NCI-H748 (cell line): Measurements from ENCODE around the gene SPTB.

ENCODE experiments used
- DNase-seq: peaks from one replicate; lab custom pipeline; 2025; ENCODE audit not compliant: unreplicated experiment; lab: John Stamatoyannopoulos, UW

The SPTB gene

GRCh38 chr14:64792871-64793560, 86.7 kb downstream of the SPTB start:
- no peak for DNase-seq

GRCh38 chr14:64792231-64792630, 87.5 kb downstream of the SPTB start:
- no peak for DNase-seq

- DNase-seq = no peak
Observed at GRCh38 chr14:64790478-64790877, 89.2 kb downstream of the SPTB start.

DNA sequence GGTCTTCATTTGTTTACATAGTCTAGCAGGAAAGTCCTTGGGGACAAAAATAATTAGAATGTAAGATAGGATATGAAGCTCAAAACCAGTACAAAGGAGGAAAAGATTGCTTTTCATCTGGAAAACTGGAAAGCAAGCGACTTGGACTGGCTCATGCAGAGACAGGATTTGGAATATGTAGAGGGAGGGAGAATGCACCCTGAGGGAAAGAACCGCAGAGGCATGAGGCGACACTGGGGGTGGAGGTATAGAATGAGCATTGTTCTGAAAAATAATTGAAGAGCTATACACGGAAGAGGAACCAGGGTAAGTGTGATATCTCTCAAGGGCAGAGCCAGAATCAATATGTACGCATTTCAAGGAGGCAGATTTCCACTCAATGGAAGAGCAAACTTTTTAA, 90.0 kb downstream of the SPTB start:
- DNase-seq = no peak

DNA sequence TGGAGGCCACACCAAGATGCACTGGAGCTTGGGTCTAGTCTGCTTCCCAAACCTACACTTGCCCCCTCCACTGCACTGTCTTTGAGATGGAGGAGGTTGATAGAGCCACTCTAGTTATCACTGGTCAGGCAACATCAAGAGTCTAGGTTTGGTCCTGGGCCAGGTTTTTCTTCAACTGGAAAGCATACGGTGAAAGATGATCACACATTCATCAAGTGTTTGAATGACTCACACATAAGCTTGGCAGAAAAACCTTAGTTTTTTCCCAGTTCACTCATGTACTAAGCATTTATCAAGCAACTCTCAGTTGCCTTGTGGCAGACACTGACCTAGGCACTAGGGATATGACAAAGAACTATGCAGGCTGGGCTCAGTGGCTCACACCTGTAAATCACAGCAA, 91.0 kb downstream of the SPTB start:
- DNase-seq = no peak

GRCh38 chr14:64787619-64788018, 92.1 kb downstream of the SPTB start:
- DNase-seq = no peak

- no peak for DNase-seq
Observed at GRCh38 chr14:64786296-64787149, 93.2 kb downstream of the SPTB start.

GRCh38 chr14:64784006-64784405, 95.7 kb downstream of the SPTB start:
- no peak for DNase-seq

- no peak for DNase-seq
Observed at GRCh38 chr14:64782196-64782595, 97.5 kb downstream of the SPTB start.

GRCh38 chr14:64779472-64779871, 100.2 kb downstream of the SPTB start:
- DNase-seq = no peak

DNA sequence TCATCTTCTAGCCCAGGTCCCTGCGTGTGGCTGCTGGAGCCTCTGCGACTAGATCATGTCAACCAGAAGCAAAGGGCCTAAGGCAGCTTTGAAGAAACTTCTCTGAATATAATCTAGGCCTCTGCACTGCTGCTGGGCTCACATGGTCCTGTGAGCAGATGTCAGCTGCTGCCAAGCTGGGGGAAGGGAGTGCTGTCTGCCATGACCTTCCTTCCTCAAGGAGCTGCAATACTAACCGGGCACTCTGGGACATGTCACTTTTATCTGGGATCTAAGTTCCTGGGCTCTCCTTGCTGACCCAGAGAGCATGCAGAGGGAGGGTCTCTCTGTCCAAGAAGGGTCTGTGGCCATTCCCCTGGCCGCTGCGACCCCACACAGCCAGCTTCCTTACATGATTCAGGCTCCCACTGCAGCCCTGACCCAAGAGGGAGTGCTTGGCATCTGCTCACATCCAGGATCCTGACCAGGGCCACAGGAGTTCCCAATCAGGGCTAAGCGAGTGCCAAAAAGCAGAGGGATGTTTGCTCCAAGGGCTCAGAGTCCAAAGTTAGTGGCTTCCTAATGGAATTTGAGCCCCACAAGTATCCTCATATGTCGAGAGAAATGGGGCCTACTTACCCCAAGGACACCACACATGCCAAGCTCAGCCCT, 101.5 kb downstream of the SPTB start:
- no peak for DNase-seq

DNA sequence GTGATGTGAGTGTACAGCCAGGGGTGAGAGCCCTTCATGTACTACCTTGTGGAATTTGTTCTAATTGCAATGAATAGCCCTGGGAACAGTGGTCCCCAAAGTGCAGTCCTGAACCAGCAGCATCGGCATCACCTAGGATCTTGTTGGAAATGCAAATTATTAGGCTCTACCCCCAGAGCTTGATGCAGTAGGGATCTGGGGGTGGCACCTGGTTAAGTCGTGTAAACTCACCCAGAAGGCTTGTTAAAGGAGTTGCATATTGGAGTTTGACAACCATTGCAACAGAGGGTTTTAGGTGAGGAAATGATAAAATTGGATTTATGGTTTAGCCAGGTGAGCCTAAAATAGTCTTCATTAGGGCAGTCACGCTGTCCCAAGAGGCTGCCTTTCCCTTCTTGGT, 102.2 kb downstream of the SPTB start:
- no peak for DNase-seq

GRCh38 chr14:64775081-64775777, 104.5 kb downstream of the SPTB start:
- DNase-seq = no peak

DNA sequence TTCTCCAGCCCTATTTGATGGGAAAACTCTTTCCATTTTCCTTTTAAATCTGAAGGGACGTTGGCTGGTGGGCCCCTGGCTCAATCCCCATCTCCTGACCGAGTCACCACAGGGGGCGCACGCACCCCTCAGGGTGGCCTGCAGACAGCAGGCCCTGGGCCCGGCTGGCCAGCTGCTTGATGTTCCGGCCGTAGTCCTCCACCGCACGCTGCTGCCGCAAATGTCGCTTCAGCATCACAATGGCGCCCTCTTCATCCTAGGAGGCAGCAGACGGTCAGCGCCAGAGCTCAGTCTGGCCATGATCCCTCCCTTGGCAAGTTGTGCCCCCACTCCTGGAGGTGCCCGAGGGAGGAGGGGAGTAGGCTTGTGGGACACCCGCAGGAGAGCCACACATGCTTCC, 105.4 kb downstream of the SPTB start:
- DNase-seq = no peak

- no peak for DNase-seq
Observed at GRCh38 chr14:64773577-64773976, 106.1 kb downstream of the SPTB start.

- no peak for DNase-seq
Observed at GRCh38 chr14:64773046-64773445, 106.7 kb downstream of the SPTB start.

- no peak for DNase-seq
Observed at GRCh38 chr14:64772397-64772950, 107.2 kb downstream of the SPTB start.

DNA sequence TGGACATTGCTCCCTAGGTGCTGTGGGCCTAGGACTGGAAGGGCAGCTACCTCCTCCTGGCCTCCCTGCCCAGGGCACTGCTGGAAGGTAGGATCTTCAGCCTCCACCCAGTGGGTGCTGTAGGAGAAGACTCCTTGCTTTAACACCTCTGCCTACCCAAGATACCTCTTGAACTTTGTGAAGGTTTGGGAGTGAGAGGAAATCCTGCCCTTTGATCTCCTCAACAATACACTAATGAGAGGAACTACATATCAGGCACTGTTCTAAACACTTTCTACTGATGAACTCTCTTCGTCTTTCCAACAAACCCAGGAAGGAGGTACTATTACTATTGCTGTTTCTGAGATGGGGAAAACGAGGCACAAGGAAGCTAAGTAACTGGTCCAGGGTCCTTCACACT, 108.5 kb downstream of the SPTB start:
- DNase-seq = no peak

- DNase-seq = no peak
Observed at GRCh38 chr14:64770751-64771150, 109.0 kb downstream of the SPTB start.

DNA sequence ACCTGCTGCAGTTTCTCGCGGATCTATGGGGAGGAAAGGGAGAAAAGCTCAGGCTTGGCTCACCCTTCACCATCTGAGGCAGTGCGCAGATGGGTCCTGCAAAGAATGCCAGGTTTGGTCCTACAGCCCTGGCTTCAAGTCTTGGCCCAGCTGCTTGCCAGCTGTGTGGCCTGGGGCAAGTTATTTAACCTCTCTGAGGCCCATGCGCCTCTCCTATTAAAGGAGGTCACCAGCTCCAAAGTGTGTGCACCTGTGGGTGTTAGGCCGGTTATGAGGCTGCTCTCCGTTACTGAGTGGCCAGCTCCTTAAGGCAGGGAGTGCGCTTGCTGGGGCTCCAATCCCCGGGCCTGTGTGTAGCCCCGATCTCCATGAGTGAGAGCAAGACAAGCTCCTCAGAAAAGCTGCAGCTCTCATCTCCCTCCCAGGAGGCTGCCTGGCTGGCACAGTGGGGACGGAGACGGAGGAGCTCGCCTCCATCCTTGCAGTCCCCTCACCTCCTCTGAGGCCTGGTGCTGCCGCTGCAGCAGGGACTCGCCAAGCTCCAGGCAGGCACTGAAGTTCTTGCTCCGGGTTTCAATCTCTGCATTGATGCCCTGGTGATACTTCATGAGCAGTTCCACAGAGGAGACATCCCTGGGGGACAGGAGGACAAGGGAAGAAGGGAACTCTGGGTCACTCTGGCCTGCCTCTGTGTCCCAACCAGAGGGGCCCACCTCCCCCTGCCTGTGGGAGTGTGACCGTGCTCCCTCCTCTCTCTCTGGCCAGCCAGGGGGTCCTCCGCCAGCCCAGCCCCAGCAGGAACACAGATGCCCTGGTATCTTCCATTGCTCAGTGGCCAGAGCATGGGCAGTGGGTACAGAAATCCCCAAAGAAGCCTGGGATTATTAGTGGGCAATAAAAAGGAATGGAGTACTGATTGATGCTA, 110.3 kb downstream of the SPTB start:
- DNase-seq = no peak
